OCI-M2 (cell line): Measurements from ENCODE around the gene TAPT1.
"Not testable (repeated sequence)": the region's sequence is repeated elsewhere in the genome, so short reads cannot be mapped to it uniquely, and the experiment has no call there.

Experiments used
- DNase-seq: peaks from one replicate; lab custom pipeline; 2025; ENCODE audit not compliant: unreplicated experiment; lab: John Stamatoyannopoulos, UW

TAPT1 gene

GRCh38 chr4:16218950-16219349, 7.3 kb downstream of the TAPT1 start:
- DNase-seq = no peak

- no peak for DNase-seq
Measured at GRCh38 chr4:16217300-16218051, 8.8 kb downstream of the TAPT1 start.

- DNase-seq = no peak
Measured at GRCh38 chr4:16213121-16213520, 13.2 kb downstream of the TAPT1 start.

- DNase-seq = no peak
Measured at GRCh38 chr4:16212138-16212782, 14.0 kb downstream of the TAPT1 start.

- DNase-seq = no peak
Measured at GRCh38 chr4:16207409-16207808, 18.9 kb downstream of the TAPT1 start.

- no peak for DNase-seq
Measured at GRCh38 chr4:16206848-16207247, 19.4 kb downstream of the TAPT1 start.

- no peak for DNase-seq
Measured at GRCh38 chr4:16206301-16206700, 20.0 kb downstream of the TAPT1 start.

GRCh38 chr4:16205298-16206164, 20.7 kb downstream of the TAPT1 start:
- DNase-seq = no peak

- DNase-seq = no peak
Measured at GRCh38 chr4:16204505-16204904, 21.8 kb downstream of the TAPT1 start.

GRCh38 chr4:16203083-16203482, 23.2 kb downstream of the TAPT1 start:
- no peak for DNase-seq

- no peak for DNase-seq
Measured at GRCh38 chr4:16202598-16202997, 23.7 kb downstream of the TAPT1 start.

- no peak for DNase-seq
Measured at GRCh38 chr4:16199093-16199492, 27.2 kb downstream of the TAPT1 start.

- no peak for DNase-seq
Measured at GRCh38 chr4:16197876-16198665, 28.2 kb downstream of the TAPT1 start.

- no peak for DNase-seq
Measured at GRCh38 chr4:16196482-16197393, 29.5 kb downstream of the TAPT1 start.

GRCh38 chr4:16195209-16195608, 31.1 kb downstream of the TAPT1 start:
- DNase-seq = no peak

- not testable (repeated sequence) for DNase-seq
Measured at GRCh38 chr4:16194798-16195197, 31.5 kb downstream of the TAPT1 start.

- DNase-seq = no peak
Measured at GRCh38 chr4:16194214-16194613, 32.1 kb downstream of the TAPT1 start.

- no peak for DNase-seq
Measured at GRCh38 chr4:16192631-16193518, 33.4 kb downstream of the TAPT1 start.

- no peak for DNase-seq
Measured at GRCh38 chr4:16192057-16192456, 34.2 kb downstream of the TAPT1 start.
